GM12878 (cell line): ENCODE data around the gene DOCK7. TPM values are rescaled to one million over a fixed set of nuclear protein-coding genes. Genes with fewer than 3 reads are reported as not detected.

Experiments
- BCL11A ChIP-seq: IDR thresholded peaks from 2 replicates; pipeline ENCODE4 v1.6.1; 2011; ENCODE audit warnings: low read depth, low read length
- CHD2 ChIP-seq: IDR thresholded peaks from 2 replicates; pipeline ENCODE4 v1.6.1; 2011; ENCODE audit warnings: low read depth, low read length, improper control_type of control experiment, borderline replicate concordance
- CREM ChIP-seq: IDR thresholded peaks from 2 replicates; pipeline ENCODE4 v1.6.1; 2014; ENCODE audit warnings: antibody characterized with exemption, low read depth
- JUNB ChIP-seq: IDR thresholded peaks from 2 replicates; pipeline ENCODE4 v1.6.1; 2016; ENCODE audit warnings: antibody characterized with exemption, mild to moderate bottlenecking
- MEF2B ChIP-seq: fragments of 450-650 bp; IDR thresholded peaks from 2 replicates; pipeline ENCODE4 v1.6.1; 2018; ENCODE audit warnings: mild to moderate bottlenecking, moderate library complexity; ENCODE audit not compliant: partially characterized antibody, poor library complexity, severe bottlenecking
- RUNX3 ChIP-seq: IDR thresholded peaks from 2 replicates; pipeline ENCODE4 v1.6.1; 2012; ENCODE audit warnings: low read length, inconsistent platforms
- ZNF217 ChIP-seq: fragments of 450-650 bp; IDR thresholded peaks from 2 replicates; pipeline ENCODE4 v1.6.1; 2017; ENCODE audit warnings: antibody characterized with exemption, mild to moderate bottlenecking
- ZNF622 ChIP-seq: fragments of 450-650 bp; IDR thresholded peaks from 2 replicates; pipeline ENCODE4 v1.6.1; 2017; ENCODE audit warnings: mild to moderate bottlenecking, inconsistent platforms
- polyA plus RNA-seq, 11 experiments: library from polyadenylated mRNA; depleted of rRNA in 4 of 11; unstranded in 6 of 11; stranded (reverse) in 5 of 11; fragments of >200 nt; fragmentation: Nextera tagmentation in 4 of 11; fragmentation: Illumina TruSeq in 1 of 11; extraction: Ambion mirVana in 4 of 11; extraction: Trizol in 1 of 11; gene quantifications; 1 replicate in 1 of 11; 2 replicates in 10 of 11; pipeline versions ENCODE4 v1.2.1 to v1.2.3, GENCODE V29; 2011 to 2016; ENCODE audit warnings: inconsistent platforms in 2 of 11, missing spikeins in 2 of 11, low read depth in 1 of 11
- total RNA-seq, 4 experiments: library from RNA; depleted of rRNA in 3 of 4; stranded (reverse); fragments of >200 nt in 3 of 4; fragmentation: Illumina TruSeq in 1 of 4; extraction: Trizol in 1 of 4; gene quantifications; 2 replicates each; pipeline versions ENCODE4 v1.2.1 to v1.2.3, GENCODE V29; 2013 to 2021
- TF ChIP-seq, protein P1 (sequence below): fragments of 450-650 bp; IDR thresholded peaks from 2 replicates; pipeline ENCODE4 v1.6.1; 2016; ENCODE audit warnings: mild to moderate bottlenecking
- TF ChIP-seq, protein P2 (sequence below), 3 experiments: IDR thresholded peaks in 2 of 3; conservative IDR thresholded peaks in 1 of 3; 2 replicates each; pipeline ENCODE4 v1.5.1; 2011; ENCODE audit warnings: low read depth in 3 of 3, low read length in 3 of 3, mild to moderate bottlenecking in 3 of 3, control low read depth in 2 of 3, moderate library complexity in 2 of 3, inconsistent platforms in 1 of 3, mixed read lengths in 1 of 3; ENCODE audit not compliant: control insufficient read depth in 2 of 3, insufficient read depth in 1 of 3; ENCODE audit errors: extremely low read depth in 1 of 3
- TF ChIP-seq, protein P3 (sequence below): fragments of 450-650 bp; IDR thresholded peaks from 2 replicates; pipeline ENCODE4 v1.6.1; 2017; ENCODE audit warnings: low read depth, mild to moderate bottlenecking, moderate library complexity

Gene DOCK7
- total and polyA plus RNA-seq, 10 of the 15 experiments (the other 5 are each of a cell fraction or from before 2014, with no cell fraction given): 4.8 to 34.6 (median 26.9) TPM

DNA sequence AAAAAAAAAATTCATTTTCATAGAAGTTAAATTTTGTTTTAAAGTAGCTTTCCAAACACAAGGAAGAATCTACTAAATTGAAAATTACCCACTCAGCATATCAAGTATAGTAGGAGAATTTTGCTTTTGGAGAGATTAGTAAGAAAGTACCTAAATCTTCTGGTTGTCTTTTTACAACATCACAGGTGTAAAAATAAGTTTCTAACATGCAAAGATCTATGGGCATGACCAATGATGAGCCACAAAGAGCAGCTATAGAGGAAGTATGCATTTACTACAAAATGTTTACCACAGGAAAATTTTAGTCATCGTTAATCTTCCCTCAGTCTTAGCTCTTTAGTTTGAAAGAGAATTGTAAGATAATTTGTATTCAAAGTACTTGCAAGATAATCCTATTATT lies 62.8 kb downstream of the DOCK7 start (continued):
- TF ChIP-seq, protein P1, sequence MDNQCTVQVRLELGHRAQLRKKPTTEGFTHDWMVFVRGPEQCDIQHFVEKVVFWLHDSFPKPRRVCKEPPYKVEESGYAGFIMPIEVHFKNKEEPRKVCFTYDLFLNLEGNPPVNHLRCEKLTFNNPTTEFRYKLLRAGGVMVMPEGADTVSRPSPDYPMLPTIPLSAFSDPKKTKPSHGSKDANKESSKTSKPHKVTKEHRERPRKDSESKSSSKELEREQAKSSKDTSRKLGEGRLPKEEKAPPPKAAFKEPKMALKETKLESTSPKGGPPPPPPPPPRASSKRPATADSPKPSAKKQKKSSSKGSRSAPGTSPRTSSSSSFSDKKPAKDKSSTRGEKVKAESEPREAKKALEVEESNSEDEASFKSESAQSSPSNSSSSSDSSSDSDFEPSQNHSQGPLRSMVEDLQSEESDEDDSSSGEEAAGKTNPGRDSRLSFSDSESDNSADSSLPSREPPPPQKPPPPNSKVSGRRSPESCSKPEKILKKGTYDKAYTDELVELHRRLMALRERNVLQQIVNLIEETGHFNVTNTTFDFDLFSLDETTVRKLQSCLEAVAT: 0 out of 2 replicates have a peak, but pooled peaks have one; percentile 44
- TF ChIP-seq CHD2: 0 out of 2 replicates have a peak, but pooled peaks have one; percentile 24
- TF ChIP-seq, protein P2, sequence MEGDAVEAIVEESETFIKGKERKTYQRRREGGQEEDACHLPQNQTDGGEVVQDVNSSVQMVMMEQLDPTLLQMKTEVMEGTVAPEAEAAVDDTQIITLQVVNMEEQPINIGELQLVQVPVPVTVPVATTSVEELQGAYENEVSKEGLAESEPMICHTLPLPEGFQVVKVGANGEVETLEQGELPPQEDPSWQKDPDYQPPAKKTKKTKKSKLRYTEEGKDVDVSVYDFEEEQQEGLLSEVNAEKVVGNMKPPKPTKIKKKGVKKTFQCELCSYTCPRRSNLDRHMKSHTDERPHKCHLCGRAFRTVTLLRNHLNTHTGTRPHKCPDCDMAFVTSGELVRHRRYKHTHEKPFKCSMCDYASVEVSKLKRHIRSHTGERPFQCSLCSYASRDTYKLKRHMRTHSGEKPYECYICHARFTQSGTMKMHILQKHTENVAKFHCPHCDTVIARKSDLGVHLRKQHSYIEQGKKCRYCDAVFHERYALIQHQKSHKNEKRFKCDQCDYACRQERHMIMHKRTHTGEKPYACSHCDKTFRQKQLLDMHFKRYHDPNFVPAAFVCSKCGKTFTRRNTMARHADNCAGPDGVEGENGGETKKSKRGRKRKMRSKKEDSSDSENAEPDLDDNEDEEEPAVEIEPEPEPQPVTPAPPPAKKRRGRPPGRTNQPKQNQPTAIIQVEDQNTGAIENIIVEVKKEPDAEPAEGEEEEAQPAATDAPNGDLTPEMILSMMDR (IDR thresholded peaks at IDR 0.05 in 2 of 3, conservative IDR thresholded peaks at IDR 0.05 in 1 of 3; ENCODE audit: control insufficient read depth in 2 of 3, extremely low read depth in 1 of 3, insufficient read depth in 1 of 3, low read depth in 3 of 3, low read length in 3 of 3): no peak
- peak; percentile 82 for TF ChIP-seq RUNX3
- TF ChIP-seq, protein P3, sequence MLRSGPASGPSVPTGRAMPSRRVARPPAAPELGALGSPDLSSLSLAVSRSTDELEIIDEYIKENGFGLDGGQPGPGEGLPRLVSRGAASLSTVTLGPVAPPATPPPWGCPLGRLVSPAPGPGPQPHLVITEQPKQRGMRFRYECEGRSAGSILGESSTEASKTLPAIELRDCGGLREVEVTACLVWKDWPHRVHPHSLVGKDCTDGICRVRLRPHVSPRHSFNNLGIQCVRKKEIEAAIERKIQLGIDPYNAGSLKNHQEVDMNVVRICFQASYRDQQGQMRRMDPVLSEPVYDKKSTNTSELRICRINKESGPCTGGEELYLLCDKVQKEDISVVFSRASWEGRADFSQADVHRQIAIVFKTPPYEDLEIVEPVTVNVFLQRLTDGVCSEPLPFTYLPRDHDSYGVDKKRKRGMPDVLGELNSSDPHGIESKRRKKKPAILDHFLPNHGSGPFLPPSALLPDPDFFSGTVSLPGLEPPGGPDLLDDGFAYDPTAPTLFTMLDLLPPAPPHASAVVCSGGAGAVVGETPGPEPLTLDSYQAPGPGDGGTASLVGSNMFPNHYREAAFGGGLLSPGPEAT: peak; percentile 91; the same call in 1 of the 2 replicates
- TF ChIP-seq BCL11A: peak; percentile 23; the same call in 1 of the 2 replicates
- peak; percentile 24; the same call in 1 of the 2 replicates for TF ChIP-seq CREM
- TF ChIP-seq JUNB: 0 out of 2 replicates have a peak, but pooled peaks have one; percentile 21
- peak; percentile 49 for TF ChIP-seq MEF2B
- TF ChIP-seq ZNF622: no peak
- TF ChIP-seq ZNF217: peak; percentile 68; the same call in 1 of the 2 replicates
